GM12878 (cell line): Measurements from ENCODE around the gene SLITRK3.

ENCODE experiments used
- ATF2 ChIP-seq: IDR thresholded peaks from 2 replicates; pipeline ENCODE4 v1.6.1; 2012; ENCODE audit warnings: low read length, inconsistent platforms
- CBX3 ChIP-seq: fragments of 200-600 bp; sonication (generic); IDR thresholded peaks from 2 replicates; pipeline ENCODE4 v1.6.1; 2016; ENCODE audit warnings: low read depth, borderline replicate concordance
- CHD4 ChIP-seq: fragments of 200-600 bp; sonication (generic); IDR thresholded peaks from 2 replicates; pipeline ENCODE4 v1.6.1; 2016; ENCODE audit warnings: mild to moderate bottlenecking
- EZH2 ChIP-seq: IDR thresholded peaks from 2 replicates; pipeline ENCODE4 v1.6.1; 2012; ENCODE audit warnings: low read depth, mild to moderate bottlenecking, control low read depth, inconsistent platforms, low read length, borderline replicate concordance; ENCODE audit not compliant: control insufficient read depth
- HDGF ChIP-seq: fragments of 450-650 bp; IDR thresholded peaks from 2 replicates; pipeline ENCODE4 v1.6.1; 2016; ENCODE audit warnings: antibody characterized with exemption
- MXI1 ChIP-seq: fragments of 150-350 bp; IDR thresholded peaks from 2 replicates; pipeline ENCODE4 v1.6.1; 2011; ENCODE audit warnings: low read depth, mild to moderate bottlenecking, inconsistent platforms, low read length, improper control_type of control experiment
- POLR2A ChIP-seq: IDR thresholded peaks from 2 replicates; pipeline ENCODE4 v1.6.1; 2011; ENCODE audit warnings: low read depth, mild to moderate bottlenecking, low read length
- RELA ChIP-seq: fragments of 450-650 bp; IDR thresholded peaks from 2 replicates; pipeline ENCODE4 v1.8.0; 2014; ENCODE audit warnings: borderline replicate concordance; ENCODE audit not compliant: partially characterized antibody
- RFX5 ChIP-seq: IDR thresholded peaks from 2 replicates; pipeline ENCODE4 v1.6.1; 2011; ENCODE audit warnings: low read depth, low read length, improper control_type of control experiment
- ZNF274 ChIP-seq: IDR thresholded peaks from one replicate; pipeline ENCODE4 v1.8.0; 2011; ENCODE audit not compliant: insufficient read length, insufficient read depth
- ZNF384 ChIP-seq: IDR thresholded peaks from 2 replicates; pipeline ENCODE4 v1.6.1; 2012; ENCODE audit warnings: low read depth, mild to moderate bottlenecking, low read length, improper control_type of control experiment, borderline replicate concordance
- TF ChIP-seq, protein P1 (sequence below), 3 experiments: IDR thresholded peaks in 2 of 3; conservative IDR thresholded peaks in 1 of 3; 2 replicates each; pipeline ENCODE4 v1.5.1; 2011; ENCODE audit warnings: low read depth in 3 of 3, low read length in 3 of 3, mild to moderate bottlenecking in 3 of 3, control low read depth in 2 of 3, moderate library complexity in 2 of 3, inconsistent platforms in 1 of 3, mixed read lengths in 1 of 3; ENCODE audit not compliant: control insufficient read depth in 2 of 3, insufficient read depth in 1 of 3; ENCODE audit errors: extremely low read depth in 1 of 3
- TF ChIP-seq, protein P2 (sequence below): IDR thresholded peaks from 2 replicates; pipeline ENCODE4 v1.6.1; 2012; ENCODE audit warnings: mild to moderate bottlenecking, low read depth, low read length

DNA sequence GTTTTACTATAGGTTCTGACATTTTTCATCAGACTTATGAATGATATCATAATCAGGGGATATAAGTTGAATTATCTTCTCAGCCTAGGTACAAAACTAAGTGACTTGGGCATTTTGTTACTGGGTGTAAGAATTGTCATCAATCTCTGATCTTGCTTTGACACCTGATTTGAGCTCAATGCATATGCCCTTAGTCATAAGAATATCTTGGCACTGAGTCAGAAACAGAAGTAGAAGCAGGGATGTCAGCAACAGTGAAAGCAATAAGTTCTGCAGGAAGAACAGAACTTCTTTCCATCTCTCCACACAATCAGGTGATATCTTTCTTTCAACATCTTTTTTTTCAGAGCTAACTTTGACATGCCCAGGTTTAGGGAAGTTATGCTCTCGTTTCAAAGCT, 14.6 kb downstream of the SLITRK3 start:
- TF ChIP-seq MXI1 (no peak), CHD4 (no peak), ATF2 (no peak), RFX5 (no peak), ZNF274 (no peak), CBX3 (no peak), HDGF (no peak), RELA (no peak), EZH2 (no peak), POLR2A (no peak), ZNF384 (no peak)
- TF ChIP-seq, protein P1, sequence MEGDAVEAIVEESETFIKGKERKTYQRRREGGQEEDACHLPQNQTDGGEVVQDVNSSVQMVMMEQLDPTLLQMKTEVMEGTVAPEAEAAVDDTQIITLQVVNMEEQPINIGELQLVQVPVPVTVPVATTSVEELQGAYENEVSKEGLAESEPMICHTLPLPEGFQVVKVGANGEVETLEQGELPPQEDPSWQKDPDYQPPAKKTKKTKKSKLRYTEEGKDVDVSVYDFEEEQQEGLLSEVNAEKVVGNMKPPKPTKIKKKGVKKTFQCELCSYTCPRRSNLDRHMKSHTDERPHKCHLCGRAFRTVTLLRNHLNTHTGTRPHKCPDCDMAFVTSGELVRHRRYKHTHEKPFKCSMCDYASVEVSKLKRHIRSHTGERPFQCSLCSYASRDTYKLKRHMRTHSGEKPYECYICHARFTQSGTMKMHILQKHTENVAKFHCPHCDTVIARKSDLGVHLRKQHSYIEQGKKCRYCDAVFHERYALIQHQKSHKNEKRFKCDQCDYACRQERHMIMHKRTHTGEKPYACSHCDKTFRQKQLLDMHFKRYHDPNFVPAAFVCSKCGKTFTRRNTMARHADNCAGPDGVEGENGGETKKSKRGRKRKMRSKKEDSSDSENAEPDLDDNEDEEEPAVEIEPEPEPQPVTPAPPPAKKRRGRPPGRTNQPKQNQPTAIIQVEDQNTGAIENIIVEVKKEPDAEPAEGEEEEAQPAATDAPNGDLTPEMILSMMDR (IDR thresholded peaks at IDR 0.05 in 2 of 3, conservative IDR thresholded peaks at IDR 0.05 in 1 of 3; ENCODE audit: control insufficient read depth in 2 of 3, extremely low read depth in 1 of 3, insufficient read depth in 1 of 3, low read depth in 3 of 3, low read length in 3 of 3) = no peak
- TF ChIP-seq, protein P2, sequence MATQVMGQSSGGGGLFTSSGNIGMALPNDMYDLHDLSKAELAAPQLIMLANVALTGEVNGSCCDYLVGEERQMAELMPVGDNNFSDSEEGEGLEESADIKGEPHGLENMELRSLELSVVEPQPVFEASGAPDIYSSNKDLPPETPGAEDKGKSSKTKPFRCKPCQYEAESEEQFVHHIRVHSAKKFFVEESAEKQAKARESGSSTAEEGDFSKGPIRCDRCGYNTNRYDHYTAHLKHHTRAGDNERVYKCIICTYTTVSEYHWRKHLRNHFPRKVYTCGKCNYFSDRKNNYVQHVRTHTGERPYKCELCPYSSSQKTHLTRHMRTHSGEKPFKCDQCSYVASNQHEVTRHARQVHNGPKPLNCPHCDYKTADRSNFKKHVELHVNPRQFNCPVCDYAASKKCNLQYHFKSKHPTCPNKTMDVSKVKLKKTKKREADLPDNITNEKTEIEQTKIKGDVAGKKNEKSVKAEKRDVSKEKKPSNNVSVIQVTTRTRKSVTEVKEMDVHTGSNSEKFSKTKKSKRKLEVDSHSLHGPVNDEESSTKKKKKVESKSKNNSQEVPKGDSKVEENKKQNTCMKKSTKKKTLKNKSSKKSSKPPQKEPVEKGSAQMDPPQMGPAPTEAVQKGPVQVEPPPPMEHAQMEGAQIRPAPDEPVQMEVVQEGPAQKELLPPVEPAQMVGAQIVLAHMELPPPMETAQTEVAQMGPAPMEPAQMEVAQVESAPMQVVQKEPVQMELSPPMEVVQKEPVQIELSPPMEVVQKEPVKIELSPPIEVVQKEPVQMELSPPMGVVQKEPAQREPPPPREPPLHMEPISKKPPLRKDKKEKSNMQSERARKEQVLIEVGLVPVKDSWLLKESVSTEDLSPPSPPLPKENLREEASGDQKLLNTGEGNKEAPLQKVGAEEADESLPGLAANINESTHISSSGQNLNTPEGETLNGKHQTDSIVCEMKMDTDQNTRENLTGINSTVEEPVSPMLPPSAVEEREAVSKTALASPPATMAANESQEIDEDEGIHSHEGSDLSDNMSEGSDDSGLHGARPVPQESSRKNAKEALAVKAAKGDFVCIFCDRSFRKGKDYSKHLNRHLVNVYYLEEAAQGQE = no peak
